Astrocyte (in vitro differentiated cells and primary cell): ENCODE measurements around the gene TRRAP. TPM values are rescaled to one million over a fixed set of nuclear protein-coding genes. Genes with fewer than 3 reads are reported as not detected.

ENCODE experiments used
- DNase-seq: peaks from one replicate; pipeline ENCODE4 v3.0.0-alpha.2; 2010; ENCODE audit warnings: low read depth
- FAIRE-seq: peaks from 2 replicates; lab custom pipeline; 2011; peaks lifted over from hg19 to GRCh38; lab: Jason Lieb, UNC
- H2AFZ ChIP-seq: 2 replicates; pipeline ENCODE4 v1.6.0; 2012; ENCODE audit warnings: low read depth, low read length, inconsistent platforms
- H3K27ac ChIP-seq: 2 replicates; pipeline ENCODE4 v1.5.1; 2011; ENCODE audit warnings: low read depth, low read length, inconsistent platforms
- H3K27me3 ChIP-seq: 2 replicates; pipeline ENCODE4 v1.6.0; 2011; ENCODE audit warnings: low read length, inconsistent platforms; ENCODE audit not compliant: insufficient read depth
- H3K36me3 ChIP-seq: 2 replicates; pipeline ENCODE4 v1.5.1; 2011; ENCODE audit warnings: low read length, inconsistent platforms; ENCODE audit not compliant: insufficient read depth
- H3K4me1 ChIP-seq: 2 replicates; pipeline ENCODE4 v1.5.1; 2011; ENCODE audit warnings: low read length, inconsistent platforms; ENCODE audit not compliant: insufficient read depth
- H3K4me2 ChIP-seq: 2 replicates; pipeline ENCODE4 v1.6.0; 2012; ENCODE audit warnings: low read length, inconsistent platforms
- H3K4me3 ChIP-seq: 2 replicates; pipeline ENCODE4 v1.5.1; 2011; ENCODE audit warnings: low read depth, mild to moderate bottlenecking, low read length, inconsistent platforms; ENCODE audit not compliant: insufficient read depth
- H3K79me2 ChIP-seq: 2 replicates; pipeline ENCODE4 v1.6.0; 2012; ENCODE audit warnings: mild to moderate bottlenecking, low read length, inconsistent platforms; ENCODE audit not compliant: insufficient read depth
- H3K9ac ChIP-seq: 2 replicates; pipeline ENCODE4 v1.6.0; 2012; ENCODE audit warnings: mild to moderate bottlenecking, low read length, inconsistent platforms
- H3K9me3 ChIP-seq: 2 replicates; pipeline ENCODE4 v1.5.1; 2012; ENCODE audit warnings: low read depth, mild to moderate bottlenecking, low read length, inconsistent platforms; ENCODE audit not compliant: insufficient read depth
- H4K20me1 ChIP-seq: 2 replicates; pipeline ENCODE4 v1.6.0; 2012; ENCODE audit warnings: low read length, inconsistent platforms; ENCODE audit not compliant: insufficient read depth
- H3K27ac Mint-ChIP-seq: one replicate; pipeline ENCODE4 v1.8.0; 2021; ENCODE audit warnings: mild to moderate bottlenecking, mixed read lengths; ENCODE audit not compliant: unreplicated experiment
- H3K27me3 Mint-ChIP-seq: one replicate; pipeline ENCODE4 v1.8.0; 2021; ENCODE audit warnings: low read depth, mixed read lengths; ENCODE audit not compliant: unreplicated experiment
- H3K36me3 Mint-ChIP-seq: one replicate; pipeline ENCODE4 v1.8.0; 2021; ENCODE audit warnings: low read depth, mixed read lengths; ENCODE audit not compliant: unreplicated experiment
- H3K4me1 Mint-ChIP-seq: one replicate; pipeline ENCODE4 v1.8.0; 2021; ENCODE audit warnings: low read depth, mixed read lengths; ENCODE audit not compliant: unreplicated experiment
- H3K4me3 Mint-ChIP-seq: one replicate; pipeline ENCODE4 v1.8.0; 2021; ENCODE audit warnings: mild to moderate bottlenecking, moderate library complexity, mixed read lengths; ENCODE audit not compliant: unreplicated experiment
- H3K9me3 Mint-ChIP-seq: one replicate; pipeline ENCODE4 v1.8.0; 2021; ENCODE audit warnings: mild to moderate bottlenecking, mixed read lengths; ENCODE audit not compliant: unreplicated experiment
- EZH2 ChIP-seq: IDR thresholded peaks from 2 replicates; pipeline ENCODE4 v1.6.1; 2012; ENCODE audit warnings: mild to moderate bottlenecking, low read length, inconsistent platforms; ENCODE audit not compliant: insufficient read depth
- total RNA-seq: library from RNA; stranded (reverse); gene quantifications from 2 replicates; pipeline ENCODE4 v1.2.1, GENCODE V29; 2021
- TF ChIP-seq, protein P1 (sequence below): IDR thresholded peaks from 2 replicates; pipeline ENCODE4 v1.5.1; 2011; ENCODE audit warnings: low read depth, mild to moderate bottlenecking, inconsistent platforms, low read length, moderate library complexity; ENCODE audit not compliant: insufficient read depth

The TRRAP gene
- total RNA-seq, 1 donor from 2014 or later = 33.5 TPM

DNA sequence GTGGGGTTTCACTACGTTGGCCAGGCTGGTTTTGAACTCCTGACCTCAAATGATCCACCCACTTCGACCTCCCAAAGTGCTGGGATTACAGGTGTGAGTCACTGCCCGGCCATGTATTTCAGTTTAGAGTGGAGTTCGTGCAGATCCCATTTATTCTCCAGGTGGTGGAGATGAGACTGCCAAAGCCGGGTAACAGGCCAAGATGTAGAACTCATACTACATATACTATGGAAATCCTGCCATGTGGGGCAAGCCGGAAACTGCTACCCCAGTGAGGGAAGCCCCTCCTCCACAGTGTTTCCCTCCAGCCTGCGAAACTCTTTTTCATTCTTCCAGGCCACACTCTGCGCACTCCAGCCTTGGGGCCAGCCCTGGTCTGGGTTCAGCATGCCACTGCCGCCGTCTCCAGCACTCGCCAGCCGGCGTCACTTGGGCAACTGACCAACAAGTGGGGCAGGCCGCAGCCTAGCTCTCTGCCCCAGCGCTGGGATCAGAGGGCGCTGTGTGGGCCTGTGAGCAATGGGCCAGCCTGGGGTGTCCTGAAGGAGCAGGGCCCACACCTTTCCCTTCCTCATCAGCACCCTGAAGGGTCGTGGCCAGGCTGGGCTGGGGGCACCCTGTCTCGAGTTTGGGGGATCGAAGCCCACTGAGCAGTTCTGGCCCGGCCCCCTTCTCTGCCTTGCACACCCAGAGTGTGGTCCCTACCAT, 122.0 kb downstream of the TRRAP start:
- H3K27me3 ChIP-seq = no peaks in the 10 kb centered on the region
- DNase-seq = no peak
- peaks cover 21% of the 10 kb centered on the region for H3K4me1 ChIP-seq
- peaks cover 21% of the 10 kb centered on the region for H3K4me1 Mint-ChIP-seq
- H3K9me3 Mint-ChIP-seq = no peaks in the 10 kb centered on the region
- no peak overlapping the region for H3K27ac Mint-ChIP-seq
- H3K36me3 ChIP-seq = peaks cover 32% of the 10 kb centered on the region
- peak overlapping the region; percentile 64 for H3K4me2 ChIP-seq
- H3K9me3 ChIP-seq = no peaks in the 10 kb centered on the region
- H3K36me3 Mint-ChIP-seq = peaks cover 11% of the 10 kb centered on the region
- H2AFZ ChIP-seq = no peak overlapping the region
- H3K4me3 ChIP-seq = no peak overlapping the region
- no peak overlapping the region for H3K9ac ChIP-seq
- peaks cover 25% of the 10 kb centered on the region for H4K20me1 ChIP-seq
- H3K79me2 ChIP-seq = no peaks in the 10 kb centered on the region
- no peak for FAIRE-seq
- H3K27ac ChIP-seq = peak overlapping the region; percentile 47
- TF ChIP-seq EZH2 = no peak
- TF ChIP-seq, protein P1, sequence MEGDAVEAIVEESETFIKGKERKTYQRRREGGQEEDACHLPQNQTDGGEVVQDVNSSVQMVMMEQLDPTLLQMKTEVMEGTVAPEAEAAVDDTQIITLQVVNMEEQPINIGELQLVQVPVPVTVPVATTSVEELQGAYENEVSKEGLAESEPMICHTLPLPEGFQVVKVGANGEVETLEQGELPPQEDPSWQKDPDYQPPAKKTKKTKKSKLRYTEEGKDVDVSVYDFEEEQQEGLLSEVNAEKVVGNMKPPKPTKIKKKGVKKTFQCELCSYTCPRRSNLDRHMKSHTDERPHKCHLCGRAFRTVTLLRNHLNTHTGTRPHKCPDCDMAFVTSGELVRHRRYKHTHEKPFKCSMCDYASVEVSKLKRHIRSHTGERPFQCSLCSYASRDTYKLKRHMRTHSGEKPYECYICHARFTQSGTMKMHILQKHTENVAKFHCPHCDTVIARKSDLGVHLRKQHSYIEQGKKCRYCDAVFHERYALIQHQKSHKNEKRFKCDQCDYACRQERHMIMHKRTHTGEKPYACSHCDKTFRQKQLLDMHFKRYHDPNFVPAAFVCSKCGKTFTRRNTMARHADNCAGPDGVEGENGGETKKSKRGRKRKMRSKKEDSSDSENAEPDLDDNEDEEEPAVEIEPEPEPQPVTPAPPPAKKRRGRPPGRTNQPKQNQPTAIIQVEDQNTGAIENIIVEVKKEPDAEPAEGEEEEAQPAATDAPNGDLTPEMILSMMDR = no peak
- H3K4me3 Mint-ChIP-seq = no peak overlapping the region
- H3K27me3 Mint-ChIP-seq = no peaks in the 10 kb centered on the region

DNA sequence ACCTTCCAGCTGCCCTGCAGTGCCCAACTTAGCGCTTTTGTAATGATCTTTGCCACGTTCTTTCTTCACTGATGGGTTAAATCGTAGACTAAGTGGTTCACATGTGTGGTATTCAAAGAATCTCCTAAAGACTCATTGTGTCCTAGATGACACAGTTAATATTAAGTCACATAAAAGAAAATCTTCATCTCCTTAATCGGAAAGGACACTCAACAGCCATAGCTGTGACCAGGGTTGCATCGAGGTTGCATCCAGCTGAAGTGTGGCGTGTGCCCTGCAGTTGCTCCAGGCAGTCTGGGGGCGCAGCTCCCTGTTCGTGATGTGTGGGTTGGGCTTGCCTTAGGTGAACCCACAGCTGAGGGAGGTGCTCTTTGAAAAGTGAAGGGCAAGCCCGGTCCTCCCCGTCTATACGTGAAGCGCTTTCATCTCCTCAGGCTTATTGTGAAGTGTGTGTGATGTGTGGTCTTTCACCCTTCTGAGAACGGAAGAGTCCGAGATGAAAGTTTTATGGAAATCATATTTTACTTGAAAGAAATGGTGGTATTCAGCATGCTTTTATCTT, 122.7 kb downstream of the TRRAP start:
- Mint-ChIP-seq H3K36me3 (peaks cover 11% of the 10 kb centered on the region), H3K27me3 (no peaks in the 10 kb centered on the region), H3K4me3 (no peak overlapping the region), H3K4me1 (peaks cover 21% of the 10 kb centered on the region), H3K9me3 (no peaks in the 10 kb centered on the region), H3K27ac (peak overlapping the region; percentile 48)
- no peak for TF ChIP-seq EZH2
- TF ChIP-seq, protein P1 = no peak
- Histone ChIP-seq H4K20me1 (peaks cover 20% of the 10 kb centered on the region), H3K4me1 (peaks cover 21% of the 10 kb centered on the region), H3K36me3 (peaks cover 34% of the 10 kb centered on the region), H3K9me3 (no peaks in the 10 kb centered on the region), H3K9ac (peak overlapping the region; percentile 31), H3K4me3 (no peak overlapping the region), H2AFZ (no peak overlapping the region), H3K27me3 (no peaks in the 10 kb centered on the region), H3K79me2 (no peaks in the 10 kb centered on the region), H3K27ac (peak overlapping the region; percentile 47), H3K4me2 (peak overlapping the region; percentile 64)
- FAIRE-seq = no peak
- DNase-seq = peak; percentile 10
